K562 (cell line): ENCODE results near the gene RALGPS1.

Experiments used
- ATF2 ChIP-seq: sonication (generic); formaldehyde crosslinking; IDR thresholded peaks from 2 replicates; pipeline ENCODE4 v1.8.1; 2022; ENCODE audit warnings: missing genetic modification reagents
- FOXK1 ChIP-seq: sonication (generic); formaldehyde crosslinking; IDR thresholded peaks from 2 replicates; pipeline ENCODE4 v1.8.0; 2022; ENCODE audit warnings: missing genetic modification reagents, mild to moderate bottlenecking, borderline replicate concordance
- JUNB ChIP-seq: fragments of 450-650 bp; formaldehyde crosslinking; conservative IDR thresholded peaks from 2 replicates; pipeline ENCODE4 v1.4.0; 2020; ENCODE audit warnings: mild to moderate bottlenecking
- MCM2 ChIP-seq: fragments of 450-650 bp; IDR thresholded peaks from 2 replicates; pipeline ENCODE4 v1.6.1; 2017; ENCODE audit warnings: low read depth, mild to moderate bottlenecking
- MECOM ChIP-seq: fragments of 250-450 bp; sonication (Bioruptor Pico); IDR thresholded peaks from 2 replicates; pipeline ENCODE4 v1.8.0; 2022; ENCODE audit warnings: inconsistent platforms
- MXI1 ChIP-seq: IDR thresholded peaks from 2 replicates; pipeline ENCODE4 v1.6.1; 2011; ENCODE audit warnings: low read depth, mild to moderate bottlenecking, improper control_type of control experiment, low read length
- SMAD1 ChIP-seq: fragments of 150-350 bp; IDR thresholded peaks from 2 replicates; pipeline ENCODE4 v1.6.1; 2014; ENCODE audit warnings: low read length, low read depth; ENCODE audit not compliant: partially characterized antibody
- SP2 ChIP-seq: IDR thresholded peaks from 2 replicates; pipeline ENCODE4 v1.6.1; 2011; ENCODE audit warnings: mild to moderate bottlenecking, low read depth, low read length, moderate library complexity; ENCODE audit not compliant: poor library complexity, severe bottlenecking; ENCODE audit errors: extremely low read depth
- TAF1 ChIP-seq: IDR thresholded peaks from 2 replicates; pipeline ENCODE4 v1.6.1; 2011; ENCODE audit warnings: mild to moderate bottlenecking, low read length, moderate library complexity; ENCODE audit not compliant: insufficient read depth, control insufficient read depth, severe bottlenecking; ENCODE audit errors: extremely low read depth
- TF ChIP-seq, protein P1 (sequence below), 3 experiments: IDR thresholded peaks in 2 of 3; conservative IDR thresholded peaks in 1 of 3; 2 replicates each; pipeline ENCODE4 v1.5.1; 2011 to 2012; ENCODE audit warnings: low read length in 3 of 3, mild to moderate bottlenecking in 3 of 3, control low read depth in 2 of 3, improper control_type of control experiment in 1 of 3, inconsistent platforms in 1 of 3, low read depth in 1 of 3, mixed read lengths in 1 of 3, moderate library complexity in 1 of 3; ENCODE audit not compliant: insufficient read depth in 2 of 3
- TF ChIP-seq, protein P2 (sequence below): sonication (generic); formaldehyde crosslinking; IDR thresholded peaks from 2 replicates; pipeline ENCODE4 v1.5.0; 2020; ENCODE audit warnings: missing genetic modification reagents

- TF ChIP-seq, protein P1, sequence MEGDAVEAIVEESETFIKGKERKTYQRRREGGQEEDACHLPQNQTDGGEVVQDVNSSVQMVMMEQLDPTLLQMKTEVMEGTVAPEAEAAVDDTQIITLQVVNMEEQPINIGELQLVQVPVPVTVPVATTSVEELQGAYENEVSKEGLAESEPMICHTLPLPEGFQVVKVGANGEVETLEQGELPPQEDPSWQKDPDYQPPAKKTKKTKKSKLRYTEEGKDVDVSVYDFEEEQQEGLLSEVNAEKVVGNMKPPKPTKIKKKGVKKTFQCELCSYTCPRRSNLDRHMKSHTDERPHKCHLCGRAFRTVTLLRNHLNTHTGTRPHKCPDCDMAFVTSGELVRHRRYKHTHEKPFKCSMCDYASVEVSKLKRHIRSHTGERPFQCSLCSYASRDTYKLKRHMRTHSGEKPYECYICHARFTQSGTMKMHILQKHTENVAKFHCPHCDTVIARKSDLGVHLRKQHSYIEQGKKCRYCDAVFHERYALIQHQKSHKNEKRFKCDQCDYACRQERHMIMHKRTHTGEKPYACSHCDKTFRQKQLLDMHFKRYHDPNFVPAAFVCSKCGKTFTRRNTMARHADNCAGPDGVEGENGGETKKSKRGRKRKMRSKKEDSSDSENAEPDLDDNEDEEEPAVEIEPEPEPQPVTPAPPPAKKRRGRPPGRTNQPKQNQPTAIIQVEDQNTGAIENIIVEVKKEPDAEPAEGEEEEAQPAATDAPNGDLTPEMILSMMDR (IDR thresholded peaks at IDR 0.05 in 2 of 3, conservative IDR thresholded peaks at IDR 0.05 in 1 of 3; ENCODE audit: insufficient read depth in 2 of 3, low read depth in 1 of 3, low read length in 3 of 3), result no peak
- TF ChIP-seq MECOM (CRISPR knock-in tag), result no peak
- no peak for TF ChIP-seq MCM2
- no peak for TF ChIP-seq SMAD1
- TF ChIP-seq FOXK1 (CRISPR knock-in tag), result no peak
- no peak for TF ChIP-seq MXI1
- no peak for TF ChIP-seq ATF2 (CRISPR knock-in tag)
- TF ChIP-seq JUNB (CRISPR knock-in tag), result no peak
- TF ChIP-seq, protein P2, sequence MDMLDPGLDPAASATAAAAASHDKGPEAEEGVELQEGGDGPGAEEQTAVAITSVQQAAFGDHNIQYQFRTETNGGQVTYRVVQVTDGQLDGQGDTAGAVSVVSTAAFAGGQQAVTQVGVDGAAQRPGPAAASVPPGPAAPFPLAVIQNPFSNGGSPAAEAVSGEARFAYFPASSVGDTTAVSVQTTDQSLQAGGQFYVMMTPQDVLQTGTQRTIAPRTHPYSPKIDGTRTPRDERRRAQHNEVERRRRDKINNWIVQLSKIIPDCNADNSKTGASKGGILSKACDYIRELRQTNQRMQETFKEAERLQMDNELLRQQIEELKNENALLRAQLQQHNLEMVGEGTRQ, result no peak
- no peak for TF ChIP-seq SP2
- TF ChIP-seq TAF1, result no peak
These were observed 250.5 kb downstream of the RALGPS1 start for GRCh38 chr9:127165116-127165515.
